Suprapubic skin (tissue), 4 donors: Measurements from ENCODE around the gene SIGLEC6.

ENCODE experiments used
- POLR2A ChIP-seq, 2 donors: fragments of 450-650 bp; IDR thresholded peaks; one replicate each; pipeline ENCODE4 v1.6.1; 2017; ENCODE audit warnings: antibody characterized with exemption in 2 of 2, mild to moderate bottlenecking in 2 of 2, moderate library complexity in 2 of 2
- POLR2AphosphoS5 ChIP-seq, 3 donors: sonication (generic); formaldehyde crosslinking; IDR thresholded peaks; one replicate each; pipeline ENCODE4 v1.6.1; 2017; ENCODE audit warnings: antibody characterized with exemption in 3 of 3
- TF ChIP-seq, protein P1 (sequence below), 2 donors: fragments of 200-600 bp in 1 of 2; fragments of 450-650 bp in 1 of 2; sonication (generic) in 1 of 2; IDR thresholded peaks; one replicate each; pipeline ENCODE4 v1.5.1; 2016 to 2019; ENCODE audit warnings: antibody characterized with exemption in 2 of 2, mild to moderate bottlenecking in 1 of 2, moderate library complexity in 1 of 2

DNA sequence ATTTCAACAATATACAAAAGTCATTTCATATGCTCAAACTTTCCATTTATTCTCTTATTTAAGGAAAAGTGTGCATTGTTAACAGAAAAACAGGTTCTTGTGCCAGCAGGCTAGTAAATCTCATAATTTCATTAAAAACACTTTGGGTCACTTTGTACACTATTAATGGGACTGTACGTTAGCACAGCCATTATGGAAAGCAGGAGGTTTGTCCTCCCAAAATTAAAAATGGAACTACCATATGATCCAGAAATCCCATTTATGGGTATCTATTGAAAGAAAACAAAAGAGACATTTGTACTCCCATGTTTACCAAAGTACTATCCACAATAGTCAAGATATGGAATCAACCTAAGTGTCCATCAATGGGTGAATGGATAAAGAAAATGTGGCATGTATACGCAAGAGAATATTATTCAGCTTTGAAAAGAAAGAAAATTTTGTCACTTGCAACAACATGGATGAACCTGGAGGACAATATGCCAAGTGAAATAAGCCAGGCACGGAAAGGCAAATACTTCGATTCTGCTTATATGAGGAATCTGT lies 8.4 kb upstream of the SIGLEC6 start:
- TF ChIP-seq, protein P1, sequence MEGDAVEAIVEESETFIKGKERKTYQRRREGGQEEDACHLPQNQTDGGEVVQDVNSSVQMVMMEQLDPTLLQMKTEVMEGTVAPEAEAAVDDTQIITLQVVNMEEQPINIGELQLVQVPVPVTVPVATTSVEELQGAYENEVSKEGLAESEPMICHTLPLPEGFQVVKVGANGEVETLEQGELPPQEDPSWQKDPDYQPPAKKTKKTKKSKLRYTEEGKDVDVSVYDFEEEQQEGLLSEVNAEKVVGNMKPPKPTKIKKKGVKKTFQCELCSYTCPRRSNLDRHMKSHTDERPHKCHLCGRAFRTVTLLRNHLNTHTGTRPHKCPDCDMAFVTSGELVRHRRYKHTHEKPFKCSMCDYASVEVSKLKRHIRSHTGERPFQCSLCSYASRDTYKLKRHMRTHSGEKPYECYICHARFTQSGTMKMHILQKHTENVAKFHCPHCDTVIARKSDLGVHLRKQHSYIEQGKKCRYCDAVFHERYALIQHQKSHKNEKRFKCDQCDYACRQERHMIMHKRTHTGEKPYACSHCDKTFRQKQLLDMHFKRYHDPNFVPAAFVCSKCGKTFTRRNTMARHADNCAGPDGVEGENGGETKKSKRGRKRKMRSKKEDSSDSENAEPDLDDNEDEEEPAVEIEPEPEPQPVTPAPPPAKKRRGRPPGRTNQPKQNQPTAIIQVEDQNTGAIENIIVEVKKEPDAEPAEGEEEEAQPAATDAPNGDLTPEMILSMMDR (IDR thresholded peaks at IDR 0.05), result no peak
- TF ChIP-seq POLR2A (IDR thresholded peaks at IDR 0.05) (no peak), POLR2AphosphoS5 (IDR thresholded peaks at IDR 0.05) (no peak)
